H9 (cell line): Measurements from ENCODE around the gene ZNF18. TPM values are rescaled to one million over a fixed set of nuclear protein-coding genes. Genes with fewer than 3 reads are reported as not detected.

ENCODE experiments used
- DNase-seq: peaks from one replicate; pipeline ENCODE4 v3.0.0-alpha.2; 2017
- H2AFZ ChIP-seq: one replicate; pipeline ENCODE4 v1.6.1; 2013; ENCODE audit warnings: mild to moderate bottlenecking, low read length, control low read depth, moderate library complexity
- H2AK5ac ChIP-seq: 2 replicates; pipeline ENCODE4 v1.6.1; 2013; ENCODE audit warnings: low read length, control low read depth, mixed read lengths; ENCODE audit not compliant: insufficient read length
- H2BK120ac ChIP-seq: one replicate; pipeline ENCODE4 v1.6.1; 2013; ENCODE audit warnings: low read depth, mild to moderate bottlenecking, low read length, control low read depth, inconsistent platforms; ENCODE audit not compliant: poor library complexity, severe bottlenecking
- H2BK12ac ChIP-seq: 2 replicates; pipeline ENCODE4 v1.6.1; 2013; ENCODE audit warnings: low read length, control low read depth, mixed read lengths, low read depth; ENCODE audit not compliant: insufficient read length
- H2BK15ac ChIP-seq: 2 replicates; pipeline ENCODE4 v1.6.1; 2013; ENCODE audit warnings: low read depth, low read length, control low read depth
- H2BK20ac ChIP-seq: one replicate; pipeline ENCODE4 v1.6.1; 2013; ENCODE audit warnings: low read depth, mild to moderate bottlenecking, low read length, control low read depth, inconsistent platforms; ENCODE audit not compliant: poor library complexity, severe bottlenecking
- H2BK5ac ChIP-seq: 2 replicates; pipeline ENCODE4 v1.6.1; 2013; ENCODE audit warnings: low read length, control low read depth, mixed read lengths; ENCODE audit not compliant: insufficient read length
- H3K14ac ChIP-seq: 2 replicates; pipeline ENCODE4 v1.6.1; 2013; ENCODE audit warnings: low read length, control low read depth; ENCODE audit not compliant: insufficient read depth
- H3K18ac ChIP-seq: 2 replicates; pipeline ENCODE4 v1.6.1; 2013; ENCODE audit warnings: low read depth, mild to moderate bottlenecking, mixed read lengths, low read length, control low read depth; ENCODE audit not compliant: insufficient read length
- H3K23ac ChIP-seq: 2 replicates; pipeline ENCODE4 v1.6.1; 2013; ENCODE audit warnings: low read length, control low read depth, mixed read lengths, low read depth; ENCODE audit not compliant: insufficient read length
- H3K23me2 ChIP-seq: 2 replicates; pipeline ENCODE4 v1.6.1; 2013; ENCODE audit warnings: low read depth, mild to moderate bottlenecking, mixed read lengths, low read length, control low read depth; ENCODE audit not compliant: insufficient read length, poor library complexity, severe bottlenecking
- H3K27ac ChIP-seq: 2 replicates; pipeline ENCODE4 v1.5.1; 2013; ENCODE audit warnings: low read length, control low read depth, mixed read lengths, low read depth; ENCODE audit not compliant: insufficient read length
- H3K27me3 ChIP-seq: 2 replicates; pipeline ENCODE4 v1.6.1; 2013; ENCODE audit warnings: low read length, control low read depth, inconsistent platforms; ENCODE audit not compliant: insufficient read depth
- H3K4ac ChIP-seq: 2 replicates; pipeline ENCODE4 v1.6.1; 2013; ENCODE audit warnings: low read depth, mild to moderate bottlenecking, control low read depth, inconsistent platforms, low read length, moderate library complexity
- H3K4me1 ChIP-seq: 2 replicates; pipeline ENCODE4 v1.6.1; 2013; ENCODE audit warnings: low read length, control low read depth, inconsistent platforms; ENCODE audit not compliant: insufficient read depth
- H3K4me2 ChIP-seq: 2 replicates; pipeline ENCODE4 v1.6.1; 2013; ENCODE audit warnings: low read length, control low read depth, mixed read lengths; ENCODE audit not compliant: insufficient read length, insufficient read depth
- H3K56ac ChIP-seq: 2 replicates; pipeline ENCODE4 v1.6.1; 2013; ENCODE audit warnings: low read depth, mild to moderate bottlenecking, mixed read lengths, low read length, control low read depth; ENCODE audit not compliant: insufficient read length
- H3K79me1 ChIP-seq: 2 replicates; pipeline ENCODE4 v1.6.1; 2013; ENCODE audit warnings: low read depth, mild to moderate bottlenecking, moderate library complexity, low read length, control low read depth, inconsistent platforms; ENCODE audit not compliant: insufficient read depth, poor library complexity, severe bottlenecking
- H3K79me2 ChIP-seq: 2 replicates; pipeline ENCODE4 v1.6.1; 2013; ENCODE audit warnings: low read length, control low read depth, inconsistent platforms; ENCODE audit not compliant: insufficient read depth
- H3K9ac ChIP-seq: 2 replicates; pipeline ENCODE4 v1.6.1; 2013; ENCODE audit warnings: low read length, control low read depth, mixed read lengths; ENCODE audit not compliant: insufficient read length; ENCODE audit errors: extremely low read depth
- H3K9me3 ChIP-seq: one replicate; pipeline ENCODE4 v1.6.1; 2013; ENCODE audit warnings: low read depth, low read length, inconsistent platforms; ENCODE audit not compliant: control insufficient read depth
- H3T11ph ChIP-seq: one replicate; pipeline ENCODE4 v1.6.1; 2013; ENCODE audit warnings: mild to moderate bottlenecking, low read length, control low read depth, inconsistent platforms
- H4K20me1 ChIP-seq: one replicate; pipeline ENCODE4 v1.6.1; 2013; ENCODE audit not compliant: control insufficient read depth, insufficient read length, insufficient read depth
- H4K5ac ChIP-seq: 2 replicates; pipeline ENCODE4 v1.6.1; 2013; ENCODE audit warnings: low read depth, mild to moderate bottlenecking, mixed read lengths, low read length, control low read depth; ENCODE audit not compliant: insufficient read length
- H4K8ac ChIP-seq: replicated peaks from 2 replicates; pipeline ENCODE4 v1.6.1; 2013; ENCODE audit warnings: low read length, control low read depth, mixed read lengths, low read depth; ENCODE audit not compliant: insufficient read length
- H4K91ac ChIP-seq: 2 replicates; pipeline ENCODE4 v1.6.1; 2013; ENCODE audit warnings: low read depth, mild to moderate bottlenecking, moderate library complexity, mixed read lengths, low read length, control low read depth; ENCODE audit not compliant: insufficient read length
- H3K27ac Mint-ChIP-seq, 3 experiments: 2 replicates in 2 of 3; 3 replicates in 1 of 3; pipeline ENCODE4 v1.8.0; 2020 to 2021; ENCODE audit warnings: mixed read lengths in 3 of 3, mild to moderate bottlenecking in 1 of 3, moderate library complexity in 1 of 3
- H3K27me3 Mint-ChIP-seq: 2 replicates; pipeline ENCODE4 v1.8.0; 2021; ENCODE audit warnings: low read depth, mild to moderate bottlenecking, moderate library complexity, mixed read lengths
- H3K36me3 Mint-ChIP-seq, 3 experiments: 2 replicates in 2 of 3; 3 replicates in 1 of 3; pipeline ENCODE4 v1.8.0; 2020 to 2021; ENCODE audit warnings: low read depth in 3 of 3, mixed read lengths in 3 of 3; ENCODE audit not compliant: insufficient read depth in 1 of 3
- H3K4me1 Mint-ChIP-seq, 2 experiments: 2 replicates each; pipeline ENCODE4 v1.8.0; 2020; ENCODE audit warnings: mixed read lengths in 2 of 2
- H3K4me3 Mint-ChIP-seq, 2 experiments: 2 replicates in 1 of 2; 3 replicates in 1 of 2; pipeline ENCODE4 v1.8.0; 2020 to 2021; ENCODE audit warnings: mild to moderate bottlenecking in 2 of 2, mixed read lengths in 2 of 2, moderate library complexity in 1 of 2
- H3K9me3 Mint-ChIP-seq, 2 experiments: 2 replicates in 1 of 2; 3 replicates in 1 of 2; pipeline ENCODE4 v1.8.0; 2020; ENCODE audit warnings: mild to moderate bottlenecking in 2 of 2, mixed read lengths in 2 of 2, moderate library complexity in 1 of 2
- CTCF ChIP-seq: fragments of 200-600 bp; sonication (generic); conservative IDR thresholded peaks from 3 replicates; pipeline ENCODE4 v1.8.0; 2021; ENCODE audit warnings: antibody characterized with exemption, mild to moderate bottlenecking
- WGBS: extraction: QIAGEN DNeasy Blood & Tissue Kit; methylation state at CpG from one replicate; pipeline ENCODE4 v1.1.7; 2013; ENCODE audit warnings: missing lambda C conversion rate, low lambda C conversion rate, mixed read lengths; ENCODE audit not compliant: insufficient read length; ENCODE audit errors: extremely low coverage; 5-methylcytosine and 5-hydroxymethylcytosine counted together
- total RNA-seq: library from RNA; stranded (reverse); gene quantifications from 2 replicates; pipeline ENCODE4 v1.2.1, GENCODE V29; 2021

The ZNF18 gene
- total RNA-seq, 1 experiment from 2014 or later: 6.8 TPM

DNA sequence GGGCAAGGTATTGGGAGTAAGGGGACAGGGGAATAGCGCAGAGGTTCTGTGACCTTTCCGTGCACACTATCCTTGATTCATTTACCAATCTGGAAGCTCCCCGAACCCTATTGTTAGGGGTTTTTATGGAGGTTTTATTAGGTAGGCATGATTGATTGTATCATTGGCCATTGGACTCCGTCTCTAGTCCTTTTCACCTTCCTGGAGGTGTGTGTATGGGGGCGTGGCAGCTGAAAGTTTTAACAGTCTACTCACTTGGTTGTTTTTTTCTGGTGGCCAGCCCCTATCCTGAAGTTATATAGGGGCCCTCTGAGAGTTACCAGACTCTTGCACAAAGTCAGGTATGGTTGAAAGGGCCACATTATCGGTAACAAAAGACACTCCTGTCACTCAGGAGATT lies 46.4 kb upstream of the ZNF18 start:
- H2BK120ac ChIP-seq: no peak overlapping the region
- H2BK12ac ChIP-seq: no peak overlapping the region
- H3K9me3 ChIP-seq: no peaks in the 10 kb centered on the region
- no peak overlapping the region for H4K91ac ChIP-seq
- H3K14ac ChIP-seq: no peak overlapping the region
- no peak overlapping the region for H3K27ac Mint-ChIP-seq
- no peak overlapping the region for H3K18ac ChIP-seq
- no peak overlapping the region for H3K27ac ChIP-seq
- peaks cover 36 to 40% of the 10 kb centered on the region in 2 experiments for H3K4me1 Mint-ChIP-seq
- H4K8ac ChIP-seq: no peak overlapping the region
- peaks cover 8% of the 10 kb centered on the region; the same call in 1 of the 2 replicates for H3K79me2 ChIP-seq
- no peak overlapping the region for H2BK5ac ChIP-seq
- no peaks in the 10 kb centered on the region for H4K20me1 ChIP-seq
- H3K23ac ChIP-seq: no peak overlapping the region
- no peak overlapping the region for H2AK5ac ChIP-seq
- H3K79me1 ChIP-seq: peaks cover 6% of the 10 kb centered on the region
- no peaks in the 10 kb centered on the region for H3K27me3 ChIP-seq
- H3K23me2 ChIP-seq: no peaks in the 10 kb centered on the region
- H2BK20ac ChIP-seq: no peak overlapping the region
- no peak for TF ChIP-seq CTCF
- no peak overlapping the region for H2AFZ ChIP-seq
- no peak overlapping the region for H3K9ac ChIP-seq
- no peaks in the 10 kb centered on the region for H3K9me3 Mint-ChIP-seq
- no peaks in the 10 kb centered on the region for H3K27me3 Mint-ChIP-seq
- no peak overlapping the region for H3K4me3 Mint-ChIP-seq
- no peak overlapping the region for H4K5ac ChIP-seq
- DNase-seq: no peak
- no peak overlapping the region for H3K4me2 ChIP-seq
- no peak overlapping the region for H3T11ph ChIP-seq
- peaks cover 6% of the 10 kb centered on the region; the same call in 1 of the 2 replicates for H3K4me1 ChIP-seq
- H3K56ac ChIP-seq: no peak overlapping the region
- H2BK15ac ChIP-seq: no peak overlapping the region
- H3K36me3 Mint-ChIP-seq: no peaks in the 10 kb centered on the region
- H3K4ac ChIP-seq: no peak overlapping the region
- no CpG with 5 or more reads among the region's 6 CpGs for WGBS
